Effector CD4-positive, alpha-beta T cell (primary cell): ENCODE results near the gene SGPL1.

Experiments used
- DNase-seq: peaks from one replicate; pipeline ENCODE4 v3.0.0-alpha.2; 2020

Gene SGPL1

DNA sequence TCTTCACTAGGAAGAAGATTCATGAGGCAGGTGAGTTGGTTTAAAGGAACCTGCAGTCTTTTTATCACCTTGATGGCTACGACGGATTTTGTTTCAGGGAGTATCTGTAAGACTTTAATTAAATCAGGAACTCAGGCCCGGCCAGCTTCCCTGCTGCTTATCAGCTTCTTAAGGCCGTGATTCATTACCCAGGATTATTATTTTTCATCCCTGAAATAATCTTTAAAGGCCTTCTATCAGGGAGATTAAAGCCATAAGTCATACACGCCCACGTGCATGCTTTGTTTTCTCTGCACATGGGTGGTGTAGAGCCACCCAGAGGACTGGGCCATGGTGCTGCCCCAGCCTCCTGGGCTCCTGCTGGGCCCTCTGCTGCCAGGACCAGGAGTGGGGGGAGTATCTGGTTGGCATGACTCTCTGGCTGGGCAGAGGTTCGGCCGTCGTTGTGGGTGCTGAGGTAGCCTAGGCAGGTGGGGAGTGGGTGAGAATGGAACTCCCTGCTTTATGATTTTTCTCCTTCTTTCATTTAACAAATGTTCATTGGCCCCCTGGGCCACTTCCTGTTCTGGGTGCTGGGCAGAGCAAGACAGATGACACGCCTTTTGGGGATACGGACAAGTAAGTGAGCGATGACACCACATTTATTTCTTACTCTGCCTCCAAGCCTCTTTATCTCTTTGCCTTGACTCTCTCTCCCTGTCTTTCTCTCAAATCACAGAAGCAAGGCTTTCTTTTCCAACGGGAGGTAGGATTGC lies 111.6 kb downstream of the SGPL1 start:
- no peak for DNase-seq

DNA sequence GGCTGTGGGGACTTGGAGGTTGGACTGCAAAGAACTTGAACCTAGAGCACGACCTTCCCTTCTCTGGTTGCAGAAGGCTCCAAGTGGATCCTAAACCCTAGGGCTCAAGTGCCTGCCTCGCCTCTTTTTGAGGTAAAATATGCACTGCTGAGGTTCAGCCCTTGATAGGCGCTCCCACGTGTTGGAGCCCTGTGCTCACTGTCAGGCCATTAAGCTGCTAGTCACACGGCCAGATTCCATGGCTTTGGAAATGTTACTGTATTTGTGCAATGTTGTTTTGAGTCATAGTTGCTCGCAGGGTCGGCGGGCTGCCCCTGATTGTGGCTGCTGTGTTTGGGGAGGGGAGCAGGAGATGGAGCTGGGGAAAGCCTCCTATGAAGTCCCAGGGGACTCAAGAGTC lies 112.4 kb downstream of the SGPL1 start:
- no peak for DNase-seq

DNA sequence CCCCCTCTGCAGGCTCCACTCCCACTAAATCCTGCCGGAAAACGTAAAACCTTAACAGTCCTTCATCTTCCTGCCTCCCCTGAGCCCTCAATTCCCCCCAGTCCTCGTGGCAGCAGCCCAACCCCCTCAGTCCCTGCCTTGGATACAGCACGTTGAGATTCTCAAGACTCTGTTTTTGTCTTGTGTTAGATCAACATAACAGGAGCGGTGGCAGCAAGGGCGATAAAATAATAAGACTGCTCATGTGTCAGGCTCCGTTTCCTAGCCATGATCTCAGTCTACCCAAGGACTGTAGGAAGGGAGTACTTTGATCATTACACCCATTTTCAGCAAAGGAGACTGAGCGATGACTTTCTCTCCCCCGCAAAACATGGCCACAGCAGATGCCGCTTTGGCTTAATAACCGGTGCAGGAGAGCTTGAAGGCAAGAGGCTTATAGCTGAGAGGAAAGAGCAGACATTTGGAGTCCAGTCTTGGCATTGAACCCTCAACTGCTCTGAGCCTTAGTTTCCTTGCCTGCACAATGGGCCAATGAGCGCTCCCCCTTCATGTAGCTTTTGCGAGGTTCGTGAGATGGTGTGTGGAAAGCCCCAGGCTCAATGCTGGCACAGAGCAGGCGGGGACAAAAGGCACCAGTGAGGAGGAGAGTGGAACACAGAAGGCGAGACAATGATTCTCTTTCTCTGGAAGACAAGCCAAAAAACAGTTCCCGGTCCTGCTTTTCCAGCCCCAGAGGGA lies 114.7 kb downstream of the SGPL1 start:
- DNase-seq, result no peak
